ENCODE results near the gene DTWD2.
A peak's percentile ranks its signal among the peaks of the same experiment; 100 is the strongest.
"Not testable (repeated sequence)": the region's sequence is repeated elsewhere in the genome, so short reads cannot be mapped to it uniquely, and the experiment has no call there.

Gene DTWD2

GRCh38 chr5:118987988-118988865, at the start of gene DTWD2:
Gene DTWD2 (minus strand): TSS chr5:118988547. CDS start chr5:118988511, 36 bp downstream.
- peak; percentile 95 for DNase-seq (ENCODE audit: low spot score)

GRCh38 chr5:119037496-119038215, 49.3 kb upstream of the DTWD2 start:
- DNase-seq (ENCODE audit: low spot score) = no peak

GRCh38 chr5:119036101-119036762, 47.9 kb upstream of the DTWD2 start:
- no peak for DNase-seq (ENCODE audit: low spot score)

GRCh38 chr5:119033135-119033534, 44.8 kb upstream of the DTWD2 start:
- no peak for DNase-seq (ENCODE audit: low spot score)

- DNase-seq (ENCODE audit: low spot score) = no peak
These were observed 44.3 kb upstream of the DTWD2 start for GRCh38 chr5:119032656-119033055.

GRCh38 chr5:119031905-119032304, 43.6 kb upstream of the DTWD2 start:
- DNase-seq (ENCODE audit: low spot score) = no peak

GRCh38 chr5:119031011-119031886, 42.9 kb upstream of the DTWD2 start:
- no peak for DNase-seq (ENCODE audit: low spot score)

- DNase-seq (ENCODE audit: low spot score) = no peak
These were observed 40.2 kb upstream of the DTWD2 start for GRCh38 chr5:119028575-119028974.

GRCh38 chr5:119022773-119023172, 34.4 kb upstream of the DTWD2 start:
- no peak for DNase-seq (ENCODE audit: low spot score)

GRCh38 chr5:119022017-119022745, 33.8 kb upstream of the DTWD2 start:
- DNase-seq (ENCODE audit: low spot score) = no peak

- no peak for DNase-seq (ENCODE audit: low spot score)
These were observed 32.9 kb upstream of the DTWD2 start for GRCh38 chr5:119021149-119021732.

GRCh38 chr5:119019949-119020348, 31.6 kb upstream of the DTWD2 start:
- DNase-seq (ENCODE audit: low spot score) = no peak

- no peak for DNase-seq (ENCODE audit: low spot score)
These were observed 31.2 kb upstream of the DTWD2 start for GRCh38 chr5:119019501-119019900.

GRCh38 chr5:119017994-119018393, 29.6 kb upstream of the DTWD2 start:
- no peak for DNase-seq (ENCODE audit: low spot score)

- no peak for DNase-seq (ENCODE audit: low spot score)
These were observed 27.9 kb upstream of the DTWD2 start for GRCh38 chr5:119016125-119016774.

- DNase-seq (ENCODE audit: low spot score) = no peak
These were observed 22.8 kb upstream of the DTWD2 start for GRCh38 chr5:119011186-119011585.

GRCh38 chr5:119010206-119010605, 21.9 kb upstream of the DTWD2 start:
- DNase-seq (ENCODE audit: low spot score) = no peak

- DNase-seq (ENCODE audit: low spot score) = no peak
These were observed 20.8 kb upstream of the DTWD2 start for GRCh38 chr5:119009131-119009530.

- DNase-seq (ENCODE audit: low spot score) = no peak
These were observed 11.3 kb upstream of the DTWD2 start for GRCh38 chr5:118999696-119000095.

- DNase-seq (ENCODE audit: low spot score) = not testable (repeated sequence)
These were observed 10.5 kb upstream of the DTWD2 start for GRCh38 chr5:118998861-118999260.

Measured in ecto neural progenitor cell (in vitro differentiated cells).